ENCODE results near the gene LRRC71. TPM values are rescaled to one million over a fixed set of nuclear protein-coding genes. Genes with fewer than 3 reads are reported as not detected.

The LRRC71 gene
- total RNA-seq, 1 donor from 2014 or later = not detected

DNA sequence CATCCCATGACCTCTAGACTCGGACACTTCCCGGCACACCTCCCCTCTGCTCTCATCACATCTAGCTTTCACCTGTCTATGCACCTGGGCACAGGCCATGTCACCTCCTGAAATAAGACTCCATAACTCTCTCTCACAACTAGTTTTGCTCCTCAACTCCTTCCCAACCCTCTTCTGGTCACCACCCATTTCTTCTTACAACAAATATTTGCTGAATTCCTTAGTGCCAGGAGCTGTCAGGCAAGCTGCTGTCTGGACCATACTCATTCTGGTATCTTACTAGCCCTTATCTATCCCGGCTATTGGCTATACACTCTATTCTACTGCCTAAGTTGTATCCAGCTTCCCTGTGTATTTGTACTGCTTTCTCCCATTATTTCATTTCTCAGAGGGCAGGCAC, 49.1 kb downstream of the LRRC71 start:
- TF ChIP-seq, protein P1, sequence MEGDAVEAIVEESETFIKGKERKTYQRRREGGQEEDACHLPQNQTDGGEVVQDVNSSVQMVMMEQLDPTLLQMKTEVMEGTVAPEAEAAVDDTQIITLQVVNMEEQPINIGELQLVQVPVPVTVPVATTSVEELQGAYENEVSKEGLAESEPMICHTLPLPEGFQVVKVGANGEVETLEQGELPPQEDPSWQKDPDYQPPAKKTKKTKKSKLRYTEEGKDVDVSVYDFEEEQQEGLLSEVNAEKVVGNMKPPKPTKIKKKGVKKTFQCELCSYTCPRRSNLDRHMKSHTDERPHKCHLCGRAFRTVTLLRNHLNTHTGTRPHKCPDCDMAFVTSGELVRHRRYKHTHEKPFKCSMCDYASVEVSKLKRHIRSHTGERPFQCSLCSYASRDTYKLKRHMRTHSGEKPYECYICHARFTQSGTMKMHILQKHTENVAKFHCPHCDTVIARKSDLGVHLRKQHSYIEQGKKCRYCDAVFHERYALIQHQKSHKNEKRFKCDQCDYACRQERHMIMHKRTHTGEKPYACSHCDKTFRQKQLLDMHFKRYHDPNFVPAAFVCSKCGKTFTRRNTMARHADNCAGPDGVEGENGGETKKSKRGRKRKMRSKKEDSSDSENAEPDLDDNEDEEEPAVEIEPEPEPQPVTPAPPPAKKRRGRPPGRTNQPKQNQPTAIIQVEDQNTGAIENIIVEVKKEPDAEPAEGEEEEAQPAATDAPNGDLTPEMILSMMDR (conservative IDR thresholded peaks at IDR 0.05; ENCODE audit: low read depth, low read length) = no peak
- no peak for DNase-seq (ENCODE audit: low read depth)
- no peak overlapping the region for H3K4me3 ChIP-seq (ENCODE audit: low read depth, low read length)

DNA sequence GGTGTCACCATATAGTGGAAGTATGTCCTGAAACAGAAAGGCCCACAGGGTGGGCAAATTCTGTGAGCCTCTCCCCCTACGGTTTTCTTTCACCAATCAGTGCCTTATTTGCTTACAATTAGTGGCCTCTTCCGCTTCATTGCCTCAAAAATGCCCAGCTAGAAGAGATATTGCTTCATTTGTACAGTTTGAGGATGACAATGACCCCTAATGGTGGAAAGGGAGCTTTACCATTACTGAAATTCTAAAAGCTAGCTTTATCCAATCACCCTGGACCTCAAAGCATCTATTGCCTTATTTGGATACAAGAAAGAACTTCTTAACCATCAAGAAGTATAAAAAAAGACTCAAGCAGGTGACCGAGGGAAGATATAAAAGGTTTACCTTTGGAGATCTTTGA, 49.6 kb downstream of the LRRC71 start:
- H3K4me3 ChIP-seq (ENCODE audit: low read depth, low read length) = no peak overlapping the region
- DNase-seq (ENCODE audit: low read depth) = no peak
- TF ChIP-seq, protein P1 (conservative IDR thresholded peaks at IDR 0.05; ENCODE audit: low read depth, low read length) = peak; percentile 38

DNA sequence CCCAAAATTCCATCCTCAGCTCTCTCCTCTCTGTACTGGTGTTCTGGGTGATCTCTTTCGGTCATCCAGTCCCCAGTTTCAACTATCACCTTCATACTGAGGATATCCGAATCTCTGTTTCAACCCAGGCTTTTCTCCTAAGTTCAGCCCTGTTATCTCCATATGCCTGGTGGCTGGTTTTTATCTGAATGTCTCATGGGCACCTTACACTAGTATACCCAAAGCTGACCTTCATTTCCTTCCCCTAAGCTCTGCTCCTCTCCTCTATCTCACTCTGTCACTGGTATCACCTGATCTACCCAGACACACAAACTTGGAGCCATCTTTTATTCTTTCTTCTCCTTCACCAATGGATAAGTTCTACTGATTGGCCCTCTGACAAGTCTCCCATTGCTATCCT, 53.0 kb downstream of the LRRC71 start:
- TF ChIP-seq, protein P1 (conservative IDR thresholded peaks at IDR 0.05; ENCODE audit: low read depth, low read length) = no peak
- H3K4me3 ChIP-seq (ENCODE audit: low read depth, low read length) = no peak overlapping the region
- no peak for DNase-seq (ENCODE audit: low read depth)

DNA sequence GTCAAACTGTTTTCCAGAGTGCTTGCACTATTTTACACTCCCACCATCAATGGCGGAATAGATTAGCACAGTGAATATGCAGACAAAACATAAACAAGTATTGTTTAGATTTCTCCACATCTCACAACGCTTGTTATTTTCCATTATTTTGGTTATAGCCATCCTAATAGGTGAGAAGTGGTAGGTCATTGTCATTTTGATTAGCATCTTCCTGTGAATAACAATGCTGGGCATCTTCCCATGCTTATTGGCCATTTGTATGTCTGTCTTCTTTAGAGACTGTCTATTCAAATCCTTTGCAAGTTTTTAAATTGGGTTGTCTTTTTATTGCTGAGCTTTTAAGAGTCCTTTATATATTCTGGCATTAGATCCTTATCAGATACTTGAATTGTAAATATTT, 54.7 kb downstream of the LRRC71 start:
- no peak for DNase-seq (ENCODE audit: low read depth)
- no peak overlapping the region for H3K4me3 ChIP-seq (ENCODE audit: low read depth, low read length)
- TF ChIP-seq, protein P1 (conservative IDR thresholded peaks at IDR 0.05; ENCODE audit: low read depth, low read length) = no peak

DNA sequence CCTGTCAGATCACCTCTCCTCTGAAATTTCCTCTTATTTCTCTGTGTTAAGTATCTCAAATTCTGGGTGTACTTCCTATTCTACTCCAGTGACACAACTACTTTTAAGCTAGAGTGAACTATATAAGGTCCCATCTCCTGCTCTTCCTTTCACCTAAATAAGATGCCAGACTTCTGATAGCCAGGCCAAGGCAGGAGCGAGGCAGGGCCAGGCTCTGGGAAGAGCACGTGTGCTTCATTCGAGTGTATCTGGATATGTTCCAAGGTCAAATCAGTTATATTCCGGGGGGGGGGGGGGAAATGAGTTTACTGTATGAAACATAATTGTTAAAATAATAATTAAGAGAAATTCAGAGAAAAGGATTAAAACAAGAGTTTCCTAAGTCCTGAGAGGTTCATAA, 60.1 kb downstream of the LRRC71 start:
- TF ChIP-seq, protein P1 (conservative IDR thresholded peaks at IDR 0.05; ENCODE audit: low read depth, low read length) = no peak
- DNase-seq (ENCODE audit: low read depth) = no peak
- no peak overlapping the region for H3K4me3 ChIP-seq (ENCODE audit: low read depth, low read length)

Other genes starting within 250 kb of the LRRC71 start
- 11.6 and 70.2 TPM in 2 replicates for gene NES, start 243.2 kb upstream of the LRRC71 start, total RNA-seq
- gene CRABP2, start 215.0 kb upstream of the LRRC71 start, total RNA-seq = 12.2 and 77.1 TPM in 2 replicates
- gene METTL25B, start 192.2 kb upstream of the LRRC71 start, total RNA-seq = 6.9 and 19.9 TPM in 2 replicates
- 19.4 and 26.4 TPM in 2 replicates for gene ISG20L2, start 191.9 kb upstream of the LRRC71 start, total RNA-seq
- 47.7 and 65.8 TPM in 2 replicates for gene MRPL24, start 179.5 kb upstream of the LRRC71 start, total RNA-seq
- 279 and 348 TPM in 2 replicates for gene HDGF, start 169.0 kb upstream of the LRRC71 start, total RNA-seq
- gene PRCC, start 153.1 kb upstream of the LRRC71 start, total RNA-seq = 49.5 and 51.2 TPM in 2 replicates
- 2.0 and 3.5 TPM in 2 replicates for gene SH2D2A, start 103.8 kb upstream of the LRRC71 start, total RNA-seq
- gene INSRR, start 61.5 kb upstream of the LRRC71 start, total RNA-seq = not detected in 2 replicates
- not detected in 2 replicates for gene NTRK1, start 59.8 kb upstream of the LRRC71 start, total RNA-seq
- 19.0 and 20.8 TPM in 2 replicates for gene PEAR1, start 26.9 kb upstream of the LRRC71 start, total RNA-seq
- gene ARHGEF11, start 125.1 kb downstream of the LRRC71 start, total RNA-seq = 15.9 and 19.3 TPM in 2 replicates
- not detected in 2 replicates for gene ETV3L, start 179.2 kb downstream of the LRRC71 start, total RNA-seq
- gene ETV3, start 217.8 kb downstream of the LRRC71 start, total RNA-seq = 6.9 and 7.7 TPM in 2 replicates